ENCODE measurements around the gene WDR59.

WDR59 gene

GRCh38 chr16:74893541-74893940, 91.4 kb downstream of the WDR59 start:
- Histone ChIP-seq H3K27me3 (ENCODE audit: insufficient read depth, low read length) (no peaks in the 10 kb centered on the region), H3K4me1 (ENCODE audit: insufficient read depth, low read length) (no peaks in the 10 kb centered on the region), H3K4me3 (ENCODE audit: low read length) (no peak overlapping the region), H3K9me3 (ENCODE audit: insufficient read depth, low read depth, low read length) (no peaks in the 10 kb centered on the region), H3K9ac (ENCODE audit: low read depth, low read length) (no peak overlapping the region), H3K27ac (ENCODE audit: low read length) (no peak overlapping the region), H3K36me3 (ENCODE audit: insufficient read depth, low read depth, low read length) (peaks cover 83% of the 10 kb centered on the region)

GRCh38 chr16:74892574-74893461, 92.1 kb downstream of the WDR59 start:
- Histone ChIP-seq H3K36me3 (ENCODE audit: insufficient read depth, low read depth, low read length) (peaks cover 83% of the 10 kb centered on the region), H3K27ac (ENCODE audit: low read length) (no peak overlapping the region), H3K27me3 (ENCODE audit: insufficient read depth, low read length) (no peaks in the 10 kb centered on the region), H3K9ac (ENCODE audit: low read depth, low read length) (no peak overlapping the region), H3K4me3 (ENCODE audit: low read length) (no peak overlapping the region), H3K4me1 (ENCODE audit: insufficient read depth, low read length) (no peaks in the 10 kb centered on the region), H3K9me3 (ENCODE audit: insufficient read depth, low read depth, low read length) (no peaks in the 10 kb centered on the region)

- no peaks in the 10 kb centered on the region for H3K9me3 ChIP-seq (ENCODE audit: insufficient read depth, low read depth, low read length)
- H3K36me3 ChIP-seq (ENCODE audit: insufficient read depth, low read depth, low read length), result peaks cover 96% of the 10 kb centered on the region
- H3K27ac ChIP-seq (ENCODE audit: low read length), result no peak overlapping the region
- H3K4me3 ChIP-seq (ENCODE audit: low read length), result no peak overlapping the region
- H3K4me1 ChIP-seq (ENCODE audit: insufficient read depth, low read length), result no peaks in the 10 kb centered on the region
- no peaks in the 10 kb centered on the region for H3K27me3 ChIP-seq (ENCODE audit: insufficient read depth, low read length)
- no peak overlapping the region for H3K9ac ChIP-seq (ENCODE audit: low read depth, low read length)
Measured at GRCh38 chr16:74888888-74889287, 96.0 kb downstream of the WDR59 start.

GRCh38 chr16:74888232-74888862, 96.6 kb downstream of the WDR59 start:
- H3K4me1 ChIP-seq (ENCODE audit: insufficient read depth, low read length), result no peaks in the 10 kb centered on the region
- H3K4me3 ChIP-seq (ENCODE audit: low read length), result no peak overlapping the region
- H3K27ac ChIP-seq (ENCODE audit: low read length), result no peak overlapping the region
- H3K27me3 ChIP-seq (ENCODE audit: insufficient read depth, low read length), result no peaks in the 10 kb centered on the region
- H3K9me3 ChIP-seq (ENCODE audit: insufficient read depth, low read depth, low read length), result no peaks in the 10 kb centered on the region
- peaks cover 95% of the 10 kb centered on the region for H3K36me3 ChIP-seq (ENCODE audit: insufficient read depth, low read depth, low read length)
- no peak overlapping the region for H3K9ac ChIP-seq (ENCODE audit: low read depth, low read length)

GRCh38 chr16:74887084-74887483, 97.8 kb downstream of the WDR59 start:
- Histone ChIP-seq H3K27me3 (ENCODE audit: insufficient read depth, low read length) (no peaks in the 10 kb centered on the region), H3K27ac (ENCODE audit: low read length) (no peak overlapping the region), H3K36me3 (ENCODE audit: insufficient read depth, low read depth, low read length) (peaks cover 94% of the 10 kb centered on the region), H3K4me3 (ENCODE audit: low read length) (no peak overlapping the region), H3K9me3 (ENCODE audit: insufficient read depth, low read depth, low read length) (no peaks in the 10 kb centered on the region), H3K9ac (ENCODE audit: low read depth, low read length) (no peak overlapping the region), H3K4me1 (ENCODE audit: insufficient read depth, low read length) (no peaks in the 10 kb centered on the region)

- Histone ChIP-seq H3K36me3 (ENCODE audit: insufficient read depth, low read depth, low read length) (peaks cover 31% of the 10 kb centered on the region), H3K9ac (ENCODE audit: low read depth, low read length) (no peak overlapping the region), H3K27ac (ENCODE audit: low read length) (no peak overlapping the region), H3K4me3 (ENCODE audit: low read length) (no peak overlapping the region), H3K27me3 (ENCODE audit: insufficient read depth, low read length) (no peaks in the 10 kb centered on the region), H3K9me3 (ENCODE audit: insufficient read depth, low read depth, low read length) (no peaks in the 10 kb centered on the region), H3K4me1 (ENCODE audit: insufficient read depth, low read length) (no peaks in the 10 kb centered on the region)
Measured at GRCh38 chr16:74877706-74878105, 107.2 kb downstream of the WDR59 start.

GRCh38 chr16:74874912-74875546, 109.9 kb downstream of the WDR59 start:
- no peaks in the 10 kb centered on the region for H3K27me3 ChIP-seq (ENCODE audit: insufficient read depth, low read length)
- peaks cover 14% of the 10 kb centered on the region for H3K36me3 ChIP-seq (ENCODE audit: insufficient read depth, low read depth, low read length)
- peaks cover 14% of the 10 kb centered on the region; the same call in 1 of the 2 replicates for H3K4me1 ChIP-seq (ENCODE audit: insufficient read depth, low read length)
- H3K27ac ChIP-seq (ENCODE audit: low read length), result no peak overlapping the region
- no peak overlapping the region for H3K9ac ChIP-seq (ENCODE audit: low read depth, low read length)
- no peaks in the 10 kb centered on the region for H3K9me3 ChIP-seq (ENCODE audit: insufficient read depth, low read depth, low read length)
- no peak overlapping the region for H3K4me3 ChIP-seq (ENCODE audit: low read length)

GRCh38 chr16:74874123-74874522, 110.8 kb downstream of the WDR59 start:
- Histone ChIP-seq H3K27me3 (ENCODE audit: insufficient read depth, low read length) (no peaks in the 10 kb centered on the region), H3K36me3 (ENCODE audit: insufficient read depth, low read depth, low read length) (peaks cover 12% of the 10 kb centered on the region), H3K4me3 (ENCODE audit: low read length) (no peak overlapping the region), H3K9me3 (ENCODE audit: insufficient read depth, low read depth, low read length) (no peaks in the 10 kb centered on the region), H3K4me1 (ENCODE audit: insufficient read depth, low read length) (peaks cover 16% of the 10 kb centered on the region; the same call in 1 of the 2 replicates), H3K27ac (ENCODE audit: low read length) (no peak overlapping the region), H3K9ac (ENCODE audit: low read depth, low read length) (no peak overlapping the region)

GRCh38 chr16:74872302-74872701, 112.6 kb downstream of the WDR59 start:
- Histone ChIP-seq H3K27me3 (ENCODE audit: insufficient read depth, low read length) (no peaks in the 10 kb centered on the region), H3K36me3 (ENCODE audit: insufficient read depth, low read depth, low read length) (peaks cover 8% of the 10 kb centered on the region), H3K9me3 (ENCODE audit: insufficient read depth, low read depth, low read length) (no peaks in the 10 kb centered on the region), H3K27ac (ENCODE audit: low read length) (no peak overlapping the region), H3K9ac (ENCODE audit: low read depth, low read length) (no peak overlapping the region), H3K4me3 (ENCODE audit: low read length) (no peak overlapping the region), H3K4me1 (ENCODE audit: insufficient read depth, low read length) (peaks cover 30% of the 10 kb centered on the region; the same call in 1 of the 2 replicates)

- H3K9ac ChIP-seq (ENCODE audit: low read depth, low read length), result peak overlapping the region; percentile 41; the same call in 1 of the 2 replicates
- no peak overlapping the region for H3K27ac ChIP-seq (ENCODE audit: low read length)
- H3K36me3 ChIP-seq (ENCODE audit: insufficient read depth, low read depth, low read length), result peaks cover 8% of the 10 kb centered on the region
- peak overlapping the region; percentile 33; the same call in 1 of the 2 replicates for H3K4me3 ChIP-seq (ENCODE audit: low read length)
- peaks cover 33% of the 10 kb centered on the region; the same call in 1 of the 2 replicates for H3K4me1 ChIP-seq (ENCODE audit: insufficient read depth, low read length)
- H3K27me3 ChIP-seq (ENCODE audit: insufficient read depth, low read length), result no peaks in the 10 kb centered on the region
- no peaks in the 10 kb centered on the region for H3K9me3 ChIP-seq (ENCODE audit: insufficient read depth, low read depth, low read length)
Measured at GRCh38 chr16:74871608-74872007, 113.3 kb downstream of the WDR59 start.

- Histone ChIP-seq H3K9me3 (ENCODE audit: insufficient read depth, low read depth, low read length) (no peaks in the 10 kb centered on the region), H3K27me3 (ENCODE audit: insufficient read depth, low read length) (no peaks in the 10 kb centered on the region), H3K4me1 (ENCODE audit: insufficient read depth, low read length) (peaks cover 42% of the 10 kb centered on the region; the same call in 1 of the 2 replicates), H3K36me3 (ENCODE audit: insufficient read depth, low read depth, low read length) (no peaks in the 10 kb centered on the region), H3K27ac (ENCODE audit: low read length) (no peak overlapping the region), H3K9ac (ENCODE audit: low read depth, low read length) (no peak overlapping the region), H3K4me3 (ENCODE audit: low read length) (no peak overlapping the region)
Measured at GRCh38 chr16:74868501-74868900, 116.4 kb downstream of the WDR59 start.
